Caco-2 (cell line): ENCODE measurements around the gene LSM3. TPM values are rescaled to one million over a fixed set of nuclear protein-coding genes. Genes with fewer than 3 reads are reported as not detected.

Source experiments
- BruUV-seq: library from RNA; stranded (reverse); fragments of 400-500 nt; replicated peaks from 2 replicates; lab custom pipeline; 2021; lab: Mats Ljungman, UMichigan
- CTCF ChIA-PET: fragments of 300-600 bp; sonication (Branson Sonifier 250); formaldehyde crosslinking; loops from one replicate; lab custom pipeline; 2022; ENCODE audit warnings: antibody characterized with exemption; lab: Charles Lee
- POLR2A ChIA-PET: fragments of 300-600 bp; sonication (Branson Sonifier 250); formaldehyde crosslinking; loops from one replicate; lab custom pipeline; 2022; ENCODE audit warnings: antibody characterized with exemption; lab: Charles Lee
- DNase-seq, 2 experiments: peaks; one replicate each; pipeline versions ENCODE4 v3.0.0 to v3.0.0-alpha.2; 2020 to 2022
- H3K27me3 ChIP-seq: replicated peaks from 2 replicates; pipeline ENCODE4 v1.6.0; 2011; ENCODE audit warnings: low read length; ENCODE audit not compliant: control insufficient read depth, insufficient read depth
- H3K36me3 ChIP-seq: 2 replicates; pipeline ENCODE4 v1.5.1; 2011; ENCODE audit warnings: low read length; ENCODE audit not compliant: control insufficient read depth, insufficient read depth
- H3K4me1 ChIP-seq: fragments of 250-450 bp; sonication (Bioruptor Pico); 2 replicates; pipeline ENCODE4 v1.5.1; 2020; ENCODE audit warnings: mild to moderate bottlenecking
- H3K4me3 ChIP-seq: 2 replicates; pipeline ENCODE4 v1.5.1; 2011; ENCODE audit warnings: low read depth, mild to moderate bottlenecking, control low read depth, low read length
- H3K9me3 ChIP-seq: fragments of 250-450 bp; sonication (Bioruptor Pico); 2 replicates; pipeline ENCODE4 v1.5.1; 2020; ENCODE audit warnings: mild to moderate bottlenecking, moderate library complexity
- H3K27ac Mint-ChIP-seq: one replicate; pipeline ENCODE4 v1.8.0; 2022; ENCODE audit warnings: mixed read lengths; ENCODE audit not compliant: unreplicated experiment
- H3K27me3 Mint-ChIP-seq: one replicate; pipeline ENCODE4 v1.8.0; 2022; ENCODE audit warnings: mixed read lengths; ENCODE audit not compliant: insufficient read depth, unreplicated experiment
- H3K36me3 Mint-ChIP-seq: one replicate; pipeline ENCODE4 v1.8.0; 2022; ENCODE audit warnings: mild to moderate bottlenecking, mixed read lengths; ENCODE audit not compliant: insufficient read depth, unreplicated experiment
- H3K4me1 Mint-ChIP-seq: one replicate; pipeline ENCODE4 v1.8.0; 2022; ENCODE audit warnings: low read depth, mixed read lengths; ENCODE audit not compliant: unreplicated experiment
- H3K4me3 Mint-ChIP-seq: one replicate; pipeline ENCODE4 v1.8.0; 2022; ENCODE audit warnings: mild to moderate bottlenecking, moderate library complexity, mixed read lengths; ENCODE audit not compliant: unreplicated experiment
- H3K9me3 Mint-ChIP-seq: one replicate; pipeline ENCODE4 v1.8.0; 2022; ENCODE audit warnings: mixed read lengths; ENCODE audit not compliant: unreplicated experiment
- CTCF ChIP-seq, 2 experiments: fragments of 200-600 bp in 1 of 2; IDR thresholded peaks; 1 replicate in 1 of 2; 2 replicates in 1 of 2; pipeline versions ENCODE4 v1.5.1 to v1.8.0; 2011 to 2022; ENCODE audit warnings: antibody characterized with exemption in 1 of 2, control low read depth in 1 of 2, inconsistent platforms in 1 of 2, low read depth in 1 of 2, low read length in 1 of 2, mild to moderate bottlenecking in 1 of 2, moderate library complexity in 1 of 2; ENCODE audit not compliant: insufficient read depth in 1 of 2, severe bottlenecking in 1 of 2, unreplicated experiment in 1 of 2
- intact Hi-C: fragments of 100-400 bp; cut with micrococcal nuclease; formaldehyde crosslinking; loops from one replicate; pipeline ENCODE4 v1.10.0; 2022; ENCODE audit not compliant: unreplicated experiment
- total RNA-seq: library from RNA; stranded (reverse); gene quantifications from 2 replicates; pipeline ENCODE4 v1.2.3, GENCODE V29; 2022

The LSM3 gene
- total RNA-seq, 1 experiment from 2014 or later = 20.5 TPM

DNA sequence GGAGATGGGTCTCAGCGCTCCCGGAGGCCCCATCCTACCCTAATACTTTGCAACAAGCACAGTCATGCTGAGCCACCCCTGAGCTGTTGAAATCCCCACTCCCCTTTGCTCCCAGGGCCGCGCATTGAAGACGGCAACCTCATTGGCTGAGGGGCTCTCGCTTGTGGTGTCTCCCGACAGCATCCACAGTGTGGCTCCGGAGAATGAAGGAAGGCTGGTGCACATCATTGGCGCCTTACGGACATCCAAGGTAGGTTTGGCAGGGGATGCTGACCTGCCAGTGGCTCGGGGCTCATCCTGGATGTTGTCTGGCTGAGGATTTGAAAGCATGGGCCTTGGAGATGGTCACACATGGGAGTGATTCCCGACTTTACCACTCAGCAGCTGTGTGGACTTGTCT lies 47.9 kb upstream of the LSM3 start:
- BruUV-seq = no TSS peak
- Mint-ChIP-seq H3K4me1 (no peaks in the 10 kb centered on the region), H3K36me3 (peaks cover 33% of the 10 kb centered on the region), H3K27me3 (no peaks in the 10 kb centered on the region), H3K9me3 (no peaks in the 10 kb centered on the region), H3K27ac (no peak overlapping the region), H3K4me3 (no peak overlapping the region)
- CTCF ChIA-PET = no interaction called here
- POLR2A ChIA-PET = no interaction called here
- Histone ChIP-seq H3K4me1 (peaks cover 7% of the 10 kb centered on the region; the same call in 1 of the 2 replicates), H3K4me3 (no peak overlapping the region), H3K9me3 (no peaks in the 10 kb centered on the region), H3K27me3 (no peaks in the 10 kb centered on the region), H3K36me3 (peaks cover 7% of the 10 kb centered on the region)
- no peak for TF ChIP-seq CTCF (IDR thresholded peaks at IDR 0.05; ENCODE audit: insufficient read depth in 1 of 2, low read depth in 1 of 2, low read length in 1 of 2, severe bottlenecking in 1 of 2, unreplicated experiment in 1 of 2)
- DNase-seq = no peak
- intact Hi-C loops = no loop called here

DNA sequence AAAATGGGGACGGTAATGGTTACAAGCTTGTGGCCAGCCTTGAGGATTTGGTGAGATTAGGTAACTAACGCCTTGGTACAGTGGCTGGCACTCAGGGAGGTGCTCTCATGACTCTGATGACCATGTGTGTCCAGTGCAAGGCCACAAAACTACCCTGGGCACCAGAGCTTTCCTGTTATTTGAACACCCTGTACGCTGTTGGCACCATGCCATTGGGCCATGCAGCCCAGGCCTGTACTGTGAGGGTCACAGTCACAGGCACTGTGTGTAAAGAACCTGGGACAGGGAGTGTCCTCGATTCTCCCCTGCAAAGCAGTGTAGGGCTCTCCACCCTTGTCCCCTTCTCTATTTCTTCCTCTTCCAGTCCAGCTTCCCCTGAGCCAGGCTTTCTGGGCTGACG lies 47.5 kb upstream of the LSM3 start:
- ChIA-PET CTCF (no interaction called here), POLR2A (no interaction called here)
- H3K4me3 ChIP-seq = no peak overlapping the region
- H3K36me3 Mint-ChIP-seq = peaks cover 34% of the 10 kb centered on the region
- no peaks in the 10 kb centered on the region for H3K27me3 ChIP-seq
- no peak for TF ChIP-seq CTCF (IDR thresholded peaks at IDR 0.05; ENCODE audit: insufficient read depth in 1 of 2, low read depth in 1 of 2, low read length in 1 of 2, severe bottlenecking in 1 of 2, unreplicated experiment in 1 of 2)
- intact Hi-C loops = no loop called here
- H3K36me3 ChIP-seq = peaks cover 7% of the 10 kb centered on the region
- no peaks in the 10 kb centered on the region for H3K4me1 Mint-ChIP-seq
- H3K27me3 Mint-ChIP-seq = no peaks in the 10 kb centered on the region
- no peak overlapping the region for H3K27ac Mint-ChIP-seq
- no peaks in the 10 kb centered on the region for H3K9me3 Mint-ChIP-seq
- peaks cover 5% of the 10 kb centered on the region; the same call in 1 of the 2 replicates for H3K4me1 ChIP-seq
- H3K9me3 ChIP-seq = no peaks in the 10 kb centered on the region
- no TSS peak for BruUV-seq
- H3K4me3 Mint-ChIP-seq = no peak overlapping the region
- DNase-seq = no peak

- POLR2A ChIA-PET = no interaction called here
- CTCF ChIA-PET = no interaction called here
- no peaks in the 10 kb centered on the region for H3K27me3 Mint-ChIP-seq
- H3K36me3 Mint-ChIP-seq = peaks cover 37% of the 10 kb centered on the region
- no peak for DNase-seq
- Histone ChIP-seq H3K4me1 (no peaks in the 10 kb centered on the region), H3K4me3 (no peak overlapping the region), H3K9me3 (no peaks in the 10 kb centered on the region), H3K36me3 (peaks cover 7% of the 10 kb centered on the region), H3K27me3 (no peaks in the 10 kb centered on the region)
- no peak for TF ChIP-seq CTCF (IDR thresholded peaks at IDR 0.05; ENCODE audit: insufficient read depth in 1 of 2, low read depth in 1 of 2, low read length in 1 of 2, severe bottlenecking in 1 of 2, unreplicated experiment in 1 of 2)
- no peak overlapping the region for H3K4me3 Mint-ChIP-seq
- H3K9me3 Mint-ChIP-seq = no peaks in the 10 kb centered on the region
- intact Hi-C loops = no loop called here
- no peaks in the 10 kb centered on the region for H3K4me1 Mint-ChIP-seq
- no TSS peak for BruUV-seq
- no peak overlapping the region for H3K27ac Mint-ChIP-seq
Measured at GRCh38 chr3:14132120-14132519, 46.5 kb upstream of the LSM3 start.
